ENCODE data around the gene ARID4B. TPM values are rescaled to one million over a fixed set of nuclear protein-coding genes. Genes with fewer than 3 reads are reported as not detected.
A peak's percentile ranks its signal among the peaks of the same experiment; 100 is the strongest.

Gene ARID4B
- total and polyA plus RNA-seq, 2 donors from 2014 or later: 6.6 to 50.3 TPM

DNA sequence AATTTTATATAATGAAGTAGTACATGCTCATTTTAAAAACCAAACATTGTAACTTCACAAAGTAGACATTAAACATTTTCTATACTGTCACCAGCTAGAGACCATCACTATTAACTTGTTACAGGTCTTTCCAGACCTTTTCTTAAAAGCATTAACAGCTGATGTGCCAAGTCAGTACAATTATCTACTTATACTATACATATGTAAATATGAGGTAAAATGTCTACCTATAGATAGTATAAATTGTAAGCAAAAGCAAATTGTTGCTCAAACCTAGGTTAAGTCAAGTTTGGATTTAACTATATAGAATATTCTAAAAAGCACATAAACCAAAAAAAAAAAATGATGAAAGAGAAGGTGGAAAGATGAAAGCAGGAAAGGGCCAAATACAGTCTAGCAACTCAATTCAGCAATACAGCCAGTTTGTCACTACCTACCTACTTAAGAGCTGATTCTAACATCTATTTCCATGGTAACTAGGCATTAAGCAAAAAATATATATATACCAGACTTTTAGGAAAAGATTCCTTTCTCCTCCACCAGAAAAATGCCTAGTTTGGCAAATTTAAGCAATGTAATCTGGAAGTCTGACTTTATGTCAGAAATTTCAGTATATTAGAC, 34.5 kb downstream of the ARID4B start:
- no peak overlapping the region for H3K4me3 ChIP-seq (ENCODE audit: low read length in 3 of 3)
- H3K9ac ChIP-seq (ENCODE audit: low read length in 3 of 3): no peak overlapping the region
- DNase-seq (no peak), FAIRE-seq (no peak)
- H3K27me3 ChIP-seq (ENCODE audit: control insufficient read depth, insufficient read depth, low read length): no peaks in the 10 kb centered on the region
- peaks cover 0 to 3% (median 0%) of the 10 kb centered on the region in 3 donors for H3K4me1 ChIP-seq (ENCODE audit: control insufficient read depth in 2 of 3, insufficient read depth in 2 of 3, low read depth in 1 of 3, low read length in 3 of 3)
- H3K27ac ChIP-seq (ENCODE audit: low read depth in 2 of 2, low read length in 2 of 2): no peak overlapping the region
- no peaks in the 10 kb centered on the region for H3K36me3 ChIP-seq (ENCODE audit: control insufficient read depth in 2 of 3, insufficient read depth in 3 of 3, low read length in 3 of 3)
- no peaks in the 10 kb centered on the region for H3K9me3 ChIP-seq (ENCODE audit: control insufficient read depth in 2 of 3, insufficient read depth in 1 of 3, low read length in 3 of 3)
- TF ChIP-seq, protein P1, sequence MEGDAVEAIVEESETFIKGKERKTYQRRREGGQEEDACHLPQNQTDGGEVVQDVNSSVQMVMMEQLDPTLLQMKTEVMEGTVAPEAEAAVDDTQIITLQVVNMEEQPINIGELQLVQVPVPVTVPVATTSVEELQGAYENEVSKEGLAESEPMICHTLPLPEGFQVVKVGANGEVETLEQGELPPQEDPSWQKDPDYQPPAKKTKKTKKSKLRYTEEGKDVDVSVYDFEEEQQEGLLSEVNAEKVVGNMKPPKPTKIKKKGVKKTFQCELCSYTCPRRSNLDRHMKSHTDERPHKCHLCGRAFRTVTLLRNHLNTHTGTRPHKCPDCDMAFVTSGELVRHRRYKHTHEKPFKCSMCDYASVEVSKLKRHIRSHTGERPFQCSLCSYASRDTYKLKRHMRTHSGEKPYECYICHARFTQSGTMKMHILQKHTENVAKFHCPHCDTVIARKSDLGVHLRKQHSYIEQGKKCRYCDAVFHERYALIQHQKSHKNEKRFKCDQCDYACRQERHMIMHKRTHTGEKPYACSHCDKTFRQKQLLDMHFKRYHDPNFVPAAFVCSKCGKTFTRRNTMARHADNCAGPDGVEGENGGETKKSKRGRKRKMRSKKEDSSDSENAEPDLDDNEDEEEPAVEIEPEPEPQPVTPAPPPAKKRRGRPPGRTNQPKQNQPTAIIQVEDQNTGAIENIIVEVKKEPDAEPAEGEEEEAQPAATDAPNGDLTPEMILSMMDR (IDR thresholded peaks at IDR 0.05; ENCODE audit: borderline replicate concordance, extremely low read depth, insufficient read depth): no peak
- intact Hi-C loops (cut with DNase I): no loop called here

DNA sequence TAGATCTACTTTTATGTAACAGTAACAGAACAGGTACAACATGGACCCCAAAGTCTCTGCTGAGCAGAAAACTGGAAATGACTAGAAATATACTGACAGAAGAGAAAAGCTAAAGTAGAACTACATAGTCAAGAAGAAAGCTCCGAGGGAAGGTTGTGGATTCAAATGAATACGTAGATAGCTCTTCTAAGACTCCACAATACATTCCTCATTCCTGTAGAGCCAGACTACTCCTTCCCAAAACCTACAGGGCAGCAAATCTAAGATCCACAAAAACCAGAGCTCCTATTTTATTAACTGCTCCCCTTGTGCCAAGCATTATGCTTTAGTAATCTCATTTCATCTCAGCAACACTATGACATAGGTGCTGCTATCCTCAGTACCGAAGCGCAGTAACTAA, 35.2 kb downstream of the ARID4B start:
- peaks cover 0 to 4% (median 0%) of the 10 kb centered on the region in 3 donors for H3K4me1 ChIP-seq (ENCODE audit: control insufficient read depth in 2 of 3, insufficient read depth in 2 of 3, low read depth in 1 of 3, low read length in 3 of 3)
- no peak overlapping the region for H3K27ac ChIP-seq (ENCODE audit: low read depth in 2 of 2, low read length in 2 of 2)
- no peak for FAIRE-seq
- TF ChIP-seq, protein P1 (IDR thresholded peaks at IDR 0.05; ENCODE audit: borderline replicate concordance, extremely low read depth, insufficient read depth): no peak
- H3K9ac ChIP-seq (ENCODE audit: low read length in 3 of 3): no peak overlapping the region
- no peaks in the 10 kb centered on the region for H3K36me3 ChIP-seq (ENCODE audit: control insufficient read depth in 2 of 3, insufficient read depth in 3 of 3, low read length in 3 of 3)
- no peaks in the 10 kb centered on the region for H3K27me3 ChIP-seq (ENCODE audit: control insufficient read depth, insufficient read depth, low read length)
- no peak for DNase-seq
- intact Hi-C loops (cut with DNase I): no loop called here
- no peaks in the 10 kb centered on the region for H3K9me3 ChIP-seq (ENCODE audit: control insufficient read depth in 2 of 3, insufficient read depth in 1 of 3, low read length in 3 of 3)
- H3K4me3 ChIP-seq (ENCODE audit: low read length in 3 of 3): no peak overlapping the region

DNA sequence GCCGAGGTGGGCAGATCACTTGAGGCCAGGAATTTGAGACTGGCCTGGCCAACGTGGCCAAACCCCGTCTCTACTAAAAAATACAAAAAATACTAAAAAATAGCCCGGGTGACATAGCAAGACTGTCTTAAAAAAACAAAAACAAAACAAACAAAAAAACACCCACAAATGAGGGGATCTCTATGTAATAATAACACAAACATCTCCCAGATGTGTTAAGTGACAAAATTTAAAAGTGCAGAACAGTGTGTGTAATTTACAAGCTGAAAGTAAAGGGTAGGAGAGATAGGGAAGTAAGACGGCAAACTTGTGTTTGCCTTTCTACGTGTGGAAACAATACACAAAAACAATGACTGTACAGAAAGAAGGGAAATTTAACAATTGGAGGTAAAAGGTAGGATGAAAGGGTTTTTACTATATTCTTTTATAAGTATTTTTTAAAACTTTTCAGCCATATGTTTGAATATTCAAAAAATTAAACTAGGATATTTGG, 36.3 kb downstream of the ARID4B start:
- peak; percentile 17 for FAIRE-seq
- intact Hi-C loops (cut with DNase I): no loop called here
- TF ChIP-seq, protein P1 (IDR thresholded peaks at IDR 0.05; ENCODE audit: borderline replicate concordance, extremely low read depth, insufficient read depth): no peak

More for the DNA sequence above, 36.3 kb downstream of the ARID4B start:
- Histone ChIP-seq H3K27ac (ENCODE audit: low read depth in 2 of 2, low read length in 2 of 2) (no peak overlapping the region), H3K9me3 (ENCODE audit: control insufficient read depth in 2 of 3, insufficient read depth in 1 of 3, low read length in 3 of 3) (no peaks in the 10 kb centered on the region), H3K9ac (ENCODE audit: low read length in 3 of 3) (no peak overlapping the region), H3K4me1 (ENCODE audit: control insufficient read depth in 2 of 3, insufficient read depth in 2 of 3, low read depth in 1 of 3, low read length in 3 of 3) (peaks cover 0 to 4% (median 0%) of the 10 kb centered on the region in 3 donors), H3K36me3 (ENCODE audit: control insufficient read depth in 2 of 3, insufficient read depth in 3 of 3, low read length in 3 of 3) (no peaks in the 10 kb centered on the region), H3K27me3 (ENCODE audit: control insufficient read depth, insufficient read depth, low read length) (no peaks in the 10 kb centered on the region), H3K4me3 (ENCODE audit: low read length in 3 of 3) (no peak overlapping the region)
- DNase-seq: no peak
